ENCODE measurements around the gene TUBGCP6.

Gene TUBGCP6

DNA sequence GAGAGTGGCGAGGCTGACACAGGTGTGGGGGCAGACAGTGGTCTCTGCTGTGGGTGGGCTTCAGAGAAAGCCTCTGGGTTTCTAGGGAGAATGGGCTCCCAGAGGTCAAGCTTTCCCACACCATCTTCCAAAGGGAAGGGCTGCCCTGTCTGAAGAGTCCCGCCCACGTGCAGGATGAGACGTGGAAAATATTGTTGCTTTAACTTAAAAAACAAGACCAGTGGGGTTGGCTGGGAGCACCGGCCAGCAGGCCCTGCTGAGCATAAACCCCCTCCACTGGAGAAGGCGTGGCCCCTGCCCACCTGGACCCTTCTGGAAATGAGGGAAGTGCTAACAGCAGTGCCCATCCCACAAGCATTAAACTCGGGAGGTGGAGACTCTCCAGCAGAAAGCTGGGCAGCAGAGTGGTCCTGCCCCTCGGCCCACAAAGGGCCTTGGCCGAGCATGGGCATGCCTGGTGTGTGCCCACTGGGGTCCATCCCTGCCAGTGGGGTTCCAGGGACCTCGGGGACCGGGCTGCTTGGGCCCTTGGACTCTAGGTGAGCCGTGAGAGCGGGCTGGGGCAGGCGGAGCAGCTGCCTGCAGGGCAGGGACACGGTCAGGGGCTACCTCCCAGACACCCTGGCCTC, 28.7 kb downstream of the TUBGCP6 start:
- TF ChIP-seq POLR2A (IDR thresholded peaks at IDR 0.05; ENCODE audit: low read depth, low read length) (no peak), SPI1 (IDR thresholded peaks at IDR 0.05; ENCODE audit: low read depth, low read length) (no peak), POLR2AphosphoS5 (IDR thresholded peaks at IDR 0.05; ENCODE audit: low read depth, low read length) (no peak), POU2F2 (IDR thresholded peaks at IDR 0.05; ENCODE audit: low read depth, low read length) (no peak), PAX5 (IDR thresholded peaks at IDR 0.05; ENCODE audit: insufficient read depth, low read length, severe bottlenecking) (no peak), TAF1 (IDR thresholded peaks at IDR 0.05; ENCODE audit: low read depth, low read length) (no peak)
- DNase-seq (ENCODE audit: insufficient read length, low spot score) = no peak
- no peak for FAIRE-seq

GRCh38 chr22:50215297-50216054, 29.3 kb downstream of the TUBGCP6 start:
- no peak for DNase-seq (ENCODE audit: insufficient read length, low spot score)
- TF ChIP-seq PAX5 (IDR thresholded peaks at IDR 0.05; ENCODE audit: insufficient read depth, low read length, severe bottlenecking) (no peak), POLR2AphosphoS5 (IDR thresholded peaks at IDR 0.05; ENCODE audit: low read depth, low read length) (no peak), POLR2A (IDR thresholded peaks at IDR 0.05; ENCODE audit: low read depth, low read length) (no peak), SPI1 (IDR thresholded peaks at IDR 0.05; ENCODE audit: low read depth, low read length) (no peak), POU2F2 (IDR thresholded peaks at IDR 0.05; ENCODE audit: low read depth, low read length) (no peak), TAF1 (IDR thresholded peaks at IDR 0.05; ENCODE audit: low read depth, low read length) (no peak)
- FAIRE-seq = no peak

GRCh38 chr22:50213263-50213662, 31.6 kb downstream of the TUBGCP6 start:
- TF ChIP-seq POU2F2 (IDR thresholded peaks at IDR 0.05; ENCODE audit: low read depth, low read length) = no peak
- no peak for TF ChIP-seq PAX5 (IDR thresholded peaks at IDR 0.05; ENCODE audit: insufficient read depth, low read length, severe bottlenecking)
- no peak for TF ChIP-seq SPI1 (IDR thresholded peaks at IDR 0.05; ENCODE audit: low read depth, low read length)
- TF ChIP-seq POLR2AphosphoS5 (IDR thresholded peaks at IDR 0.05; ENCODE audit: low read depth, low read length) = no peak
- TF ChIP-seq POLR2A (IDR thresholded peaks at IDR 0.05; ENCODE audit: low read depth, low read length) = no peak
- TF ChIP-seq TAF1 (IDR thresholded peaks at IDR 0.05; ENCODE audit: low read depth, low read length) = no peak
- DNase-seq (ENCODE audit: insufficient read length, low spot score) (no peak), FAIRE-seq (no peak)

DNA sequence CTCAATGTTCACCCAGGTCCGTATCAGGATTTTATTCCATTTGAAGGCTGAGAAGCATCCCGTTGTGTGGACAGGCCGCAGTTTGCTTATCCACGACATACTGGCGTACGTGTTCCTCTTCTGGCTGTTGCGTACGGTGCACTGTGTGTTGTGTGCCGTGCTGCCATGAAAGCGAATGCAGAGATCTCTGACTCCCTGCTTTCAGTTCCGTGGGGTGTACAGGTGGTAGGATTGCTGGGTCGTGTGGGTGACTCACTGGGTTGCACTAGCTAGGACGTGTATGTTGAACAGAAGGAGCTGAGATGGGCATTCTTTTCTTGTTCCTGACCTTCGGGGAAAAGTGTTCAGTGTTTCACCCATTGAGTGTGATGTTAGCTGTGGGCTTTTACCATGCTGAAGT, 33.7 kb downstream of the TUBGCP6 start:
- FAIRE-seq = no peak
- TF ChIP-seq PAX5 (IDR thresholded peaks at IDR 0.05; ENCODE audit: insufficient read depth, low read length, severe bottlenecking) (no peak), POLR2A (IDR thresholded peaks at IDR 0.05; ENCODE audit: low read depth, low read length) (no peak), POU2F2 (IDR thresholded peaks at IDR 0.05; ENCODE audit: low read depth, low read length) (no peak), TAF1 (IDR thresholded peaks at IDR 0.05; ENCODE audit: low read depth, low read length) (no peak), SPI1 (IDR thresholded peaks at IDR 0.05; ENCODE audit: low read depth, low read length) (no peak), POLR2AphosphoS5 (IDR thresholded peaks at IDR 0.05; ENCODE audit: low read depth, low read length) (no peak)
- DNase-seq (ENCODE audit: insufficient read length, low spot score) = no peak

- DNase-seq (ENCODE audit: insufficient read length, low spot score) = no peak
- no peak for FAIRE-seq
- no peak for TF ChIP-seq POLR2AphosphoS5 (IDR thresholded peaks at IDR 0.05; ENCODE audit: low read depth, low read length)
- TF ChIP-seq POLR2A (IDR thresholded peaks at IDR 0.05; ENCODE audit: low read depth, low read length) = no peak
- no peak for TF ChIP-seq SPI1 (IDR thresholded peaks at IDR 0.05; ENCODE audit: low read depth, low read length)
- TF ChIP-seq TAF1 (IDR thresholded peaks at IDR 0.05; ENCODE audit: low read depth, low read length) = no peak
- TF ChIP-seq POU2F2 (IDR thresholded peaks at IDR 0.05; ENCODE audit: low read depth, low read length) = no peak
- TF ChIP-seq PAX5 (IDR thresholded peaks at IDR 0.05; ENCODE audit: insufficient read depth, low read length, severe bottlenecking) = no peak
Measured at GRCh38 chr22:50210378-50211139, 34.3 kb downstream of the TUBGCP6 start.

DNA sequence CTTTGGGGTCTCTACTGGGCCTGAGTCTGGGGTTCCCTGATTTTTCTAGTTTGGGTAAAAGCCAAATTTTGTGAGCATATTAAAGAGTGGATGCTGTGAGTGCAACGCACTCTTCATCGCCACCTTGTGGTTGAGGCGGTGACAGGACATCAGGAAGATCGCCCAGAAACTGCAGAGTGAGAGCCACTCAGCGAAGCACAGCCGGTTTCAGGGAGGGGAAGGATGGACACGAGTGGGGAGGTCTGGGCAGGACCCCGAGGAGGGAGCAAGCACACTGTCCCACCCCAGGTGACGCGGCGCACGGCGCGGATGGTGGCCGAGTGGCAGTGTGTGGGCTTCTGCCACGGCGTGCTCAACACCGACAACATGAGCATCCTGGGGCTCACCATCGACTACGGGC, 34.9 kb downstream of the TUBGCP6 start:
- no peak for TF ChIP-seq PAX5 (IDR thresholded peaks at IDR 0.05; ENCODE audit: insufficient read depth, low read length, severe bottlenecking)
- FAIRE-seq = peak; percentile 94
- DNase-seq (ENCODE audit: insufficient read length, low spot score) = peak; percentile 88

- TF ChIP-seq PAX5 (IDR thresholded peaks at IDR 0.05; ENCODE audit: insufficient read depth, low read length, severe bottlenecking) (no peak), POLR2AphosphoS5 (IDR thresholded peaks at IDR 0.05; ENCODE audit: low read depth, low read length) (no peak), SPI1 (IDR thresholded peaks at IDR 0.05; ENCODE audit: low read depth, low read length) (no peak), POU2F2 (IDR thresholded peaks at IDR 0.05; ENCODE audit: low read depth, low read length) (no peak), TAF1 (IDR thresholded peaks at IDR 0.05; ENCODE audit: low read depth, low read length) (no peak), POLR2A (IDR thresholded peaks at IDR 0.05; ENCODE audit: low read depth, low read length) (no peak)
- no peak for FAIRE-seq
- DNase-seq (ENCODE audit: insufficient read length, low spot score) = no peak
Measured at GRCh38 chr22:50208939-50209892, 35.6 kb downstream of the TUBGCP6 start.

DNA sequence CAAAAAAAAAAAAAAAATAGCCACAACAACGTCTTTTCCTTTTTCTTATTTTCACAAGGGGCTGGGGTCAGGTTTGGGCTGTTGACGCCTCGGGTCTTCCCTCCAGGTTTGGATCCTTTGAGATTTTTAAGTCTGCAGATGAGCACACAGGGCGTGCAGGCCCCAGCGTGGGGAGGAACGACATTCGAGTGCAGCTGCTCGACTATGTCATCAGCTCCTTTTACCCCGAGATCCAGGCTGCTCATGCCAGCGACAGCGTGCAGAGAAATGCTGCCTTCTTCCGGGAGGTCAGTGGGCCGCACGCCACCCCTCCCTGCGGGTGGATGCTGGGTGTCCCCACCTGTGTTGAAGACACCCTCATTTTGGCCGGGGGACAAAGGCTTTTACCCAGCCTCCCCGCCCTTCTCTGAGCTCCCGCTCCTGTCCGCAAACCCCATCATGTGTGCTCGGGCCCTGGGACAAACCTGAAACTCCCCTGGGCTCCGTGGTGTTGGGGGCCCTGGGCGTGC, 36.3 kb downstream of the TUBGCP6 start:
- FAIRE-seq (no peak), DNase-seq (ENCODE audit: insufficient read length, low spot score) (no peak)
- TF ChIP-seq PAX5 (IDR thresholded peaks at IDR 0.05; ENCODE audit: insufficient read depth, low read length, severe bottlenecking) = no peak
- no peak for TF ChIP-seq POU2F2 (IDR thresholded peaks at IDR 0.05; ENCODE audit: low read depth, low read length)
- TF ChIP-seq POLR2A (IDR thresholded peaks at IDR 0.05; ENCODE audit: low read depth, low read length) = no peak
- no peak for TF ChIP-seq SPI1 (IDR thresholded peaks at IDR 0.05; ENCODE audit: low read depth, low read length)
